Left kidney (tissue), 2 donors: ENCODE data around the gene ASCC3. TPM values are rescaled to one million over a fixed set of nuclear protein-coding genes. Genes with fewer than 3 reads are reported as not detected.

Experiments used
- DNase-seq: peaks from one replicate; pipeline ENCODE4 v3.0.0-alpha.2; 2013
- polyA plus RNA-seq: library from polyadenylated mRNA; unstranded; fragments of 120-200 nt; gene quantifications from one replicate; pipeline ENCODE4 v1.2.1, GENCODE V29; 2013; ENCODE audit not compliant: insufficient read length

Gene ASCC3
- polyA plus RNA-seq, 1 donor, result 30.2 TPM

GRCh38 chr6:100467129-100468015 is 413.8 kb downstream of the ASCC3 start:
- no peak for DNase-seq

DNA sequence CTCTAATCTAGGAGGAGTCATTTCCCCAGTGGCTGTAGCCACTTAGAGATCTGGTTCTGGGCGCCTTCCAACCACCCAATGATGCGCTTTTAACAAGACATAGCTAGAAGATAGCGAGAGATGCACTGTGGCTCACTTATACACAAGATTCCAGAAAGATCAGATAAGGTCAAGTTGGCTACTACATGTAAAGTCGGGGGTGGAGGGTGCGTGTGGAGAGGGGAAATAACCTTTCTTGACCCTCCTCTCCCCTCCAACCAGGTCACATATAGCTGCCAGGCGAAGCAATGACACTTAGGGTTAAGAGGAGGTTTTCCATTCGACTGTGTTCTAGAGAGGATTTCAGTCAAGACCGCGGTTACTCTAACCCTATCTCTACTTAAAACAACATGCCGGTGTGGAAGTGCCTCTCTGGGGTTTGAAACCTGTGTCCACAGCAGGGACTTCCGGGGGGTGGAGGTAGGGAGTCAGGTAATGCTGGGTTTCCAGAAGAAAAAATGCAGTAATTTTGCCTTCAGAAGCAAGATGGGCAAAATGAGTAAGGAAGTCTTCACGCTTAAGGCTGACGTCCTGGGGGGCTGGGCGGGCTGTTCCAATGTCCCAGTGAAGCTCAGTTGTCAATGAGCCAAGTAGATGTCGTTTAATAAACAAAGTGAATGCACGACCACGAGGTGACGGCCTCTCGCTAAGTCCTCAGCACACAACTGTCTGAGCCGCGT is 414.6 kb downstream of the ASCC3 start:
- no peak for DNase-seq

- no peak for DNase-seq
Observed at GRCh38 chr6:100465701-100466409, 415.3 kb downstream of the ASCC3 start.

DNA sequence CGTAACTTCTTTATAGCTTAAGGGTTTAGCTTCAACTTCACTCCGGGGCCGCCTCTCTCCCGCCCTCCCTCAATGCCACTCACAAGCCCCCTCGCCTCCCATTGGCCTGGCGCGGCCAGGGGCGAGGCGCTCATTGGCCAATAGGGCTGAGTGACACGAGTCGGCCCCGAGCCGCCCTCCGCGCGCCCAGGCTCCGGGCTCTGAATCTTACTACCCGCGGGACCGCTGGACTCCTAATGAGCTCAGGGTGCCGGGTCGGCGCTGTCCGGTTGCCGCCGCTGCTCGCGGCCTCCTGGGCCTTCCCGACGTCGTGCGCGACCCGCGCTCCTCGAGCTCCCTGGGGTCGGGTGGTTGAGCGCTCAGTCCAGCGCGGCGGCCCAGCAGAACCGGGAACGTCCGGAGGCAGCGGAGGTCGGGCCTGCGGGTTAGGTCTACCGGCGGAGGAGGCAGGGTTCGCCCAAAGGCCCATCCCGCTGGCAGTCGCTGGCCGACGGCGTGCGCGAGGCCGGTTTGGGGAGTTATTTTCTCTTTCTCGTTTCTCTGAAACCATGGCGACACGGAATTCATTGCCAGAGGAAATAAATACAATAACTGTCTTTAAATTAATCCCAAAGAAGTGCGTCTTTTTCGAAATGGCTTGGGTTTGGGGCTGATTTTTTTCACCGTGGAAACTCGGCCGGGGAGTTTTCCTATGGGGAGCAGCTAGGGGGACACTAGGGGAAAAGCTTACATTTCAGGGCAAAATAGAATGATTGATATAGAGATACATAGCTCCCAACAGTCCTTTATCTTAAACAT is 416.0 kb downstream of the ASCC3 start, which contains the start of gene SIM1:
TSS of gene SIM1 (minus strand) at position 19 of the 798 bp plus-strand sequence. CDS start 1,453 bp downstream, outside the sequence.
- peak; percentile 90 for DNase-seq

DNA sequence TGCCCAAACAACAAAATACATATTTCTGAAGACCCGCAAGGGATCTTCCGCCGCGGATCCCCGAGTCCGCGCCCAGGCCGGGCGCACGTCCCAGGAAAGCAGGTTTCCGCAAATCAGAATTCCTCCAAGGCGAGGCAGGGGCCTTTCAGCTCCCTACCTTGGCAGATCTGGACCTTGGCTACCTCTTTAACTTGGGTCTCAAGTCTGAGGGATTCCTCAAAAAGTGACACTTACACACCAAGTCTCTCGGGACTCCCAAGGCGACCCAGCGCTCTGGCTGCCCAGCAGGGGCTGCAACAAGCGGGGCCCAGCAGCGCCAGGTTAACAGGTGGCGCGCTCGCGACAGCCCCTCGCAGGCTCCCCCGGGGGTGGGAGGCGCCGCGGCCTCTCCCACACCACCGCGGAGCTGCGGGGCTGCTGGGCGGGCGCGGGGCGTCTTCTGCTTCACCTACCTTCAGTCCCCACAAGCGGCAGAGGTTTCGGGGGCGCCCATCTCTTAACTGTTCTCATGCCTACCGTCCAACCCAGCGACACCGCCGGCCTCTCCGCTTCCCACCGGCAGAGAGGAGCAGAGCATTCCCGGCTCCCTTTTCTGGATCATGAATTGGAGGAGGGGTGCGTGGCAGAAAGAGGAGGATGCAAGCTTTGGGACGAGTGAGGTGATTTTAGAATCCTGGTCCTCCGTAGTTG is 416.8 kb downstream of the ASCC3 start:
- no peak for DNase-seq

- no peak for DNase-seq
Observed at GRCh38 chr6:100463630-100464161, 417.4 kb downstream of the ASCC3 start.

DNA sequence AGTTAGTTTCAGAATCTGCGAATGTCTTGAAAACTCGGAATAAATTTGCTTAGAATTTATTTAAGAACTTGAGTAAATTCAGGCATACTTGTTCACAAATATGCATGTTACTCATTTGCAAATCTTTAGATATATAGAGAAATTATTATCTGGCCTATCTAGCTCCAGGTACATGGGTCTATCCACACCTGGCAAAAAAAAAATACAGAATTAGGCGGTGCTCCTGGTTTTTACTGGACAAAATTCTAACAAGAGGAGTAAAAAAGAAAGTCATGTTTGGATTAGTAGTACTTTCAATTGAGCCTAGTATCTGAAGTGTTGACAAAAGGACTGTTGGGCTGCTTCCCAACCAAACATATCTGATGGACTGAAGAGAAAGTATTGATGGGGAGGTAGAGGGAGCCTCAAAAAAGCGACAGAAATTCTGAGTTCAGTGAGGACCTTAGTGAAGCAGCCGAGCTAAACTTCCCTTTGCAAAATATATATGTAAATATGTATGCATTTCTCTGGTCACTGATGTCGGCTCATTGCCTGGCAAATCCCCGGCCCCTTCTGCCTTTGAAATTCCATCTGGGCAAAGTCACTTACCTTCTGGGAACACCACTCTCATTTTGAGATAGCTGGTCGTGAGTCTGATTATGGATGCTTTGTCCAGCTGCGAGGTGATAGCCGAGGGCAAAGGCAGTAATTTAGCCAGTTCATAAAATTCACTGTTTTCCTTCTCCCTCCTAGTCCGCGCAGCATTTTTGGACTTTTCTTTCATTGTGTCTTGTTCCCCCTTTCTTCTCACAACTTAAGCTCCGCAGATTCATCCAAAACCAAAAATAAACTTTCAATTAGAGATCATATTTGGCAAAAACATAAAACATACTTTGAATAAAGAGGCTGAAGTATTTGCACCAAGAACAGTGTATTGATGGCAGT is 418.2 kb downstream of the ASCC3 start:
- no peak for DNase-seq

DNA sequence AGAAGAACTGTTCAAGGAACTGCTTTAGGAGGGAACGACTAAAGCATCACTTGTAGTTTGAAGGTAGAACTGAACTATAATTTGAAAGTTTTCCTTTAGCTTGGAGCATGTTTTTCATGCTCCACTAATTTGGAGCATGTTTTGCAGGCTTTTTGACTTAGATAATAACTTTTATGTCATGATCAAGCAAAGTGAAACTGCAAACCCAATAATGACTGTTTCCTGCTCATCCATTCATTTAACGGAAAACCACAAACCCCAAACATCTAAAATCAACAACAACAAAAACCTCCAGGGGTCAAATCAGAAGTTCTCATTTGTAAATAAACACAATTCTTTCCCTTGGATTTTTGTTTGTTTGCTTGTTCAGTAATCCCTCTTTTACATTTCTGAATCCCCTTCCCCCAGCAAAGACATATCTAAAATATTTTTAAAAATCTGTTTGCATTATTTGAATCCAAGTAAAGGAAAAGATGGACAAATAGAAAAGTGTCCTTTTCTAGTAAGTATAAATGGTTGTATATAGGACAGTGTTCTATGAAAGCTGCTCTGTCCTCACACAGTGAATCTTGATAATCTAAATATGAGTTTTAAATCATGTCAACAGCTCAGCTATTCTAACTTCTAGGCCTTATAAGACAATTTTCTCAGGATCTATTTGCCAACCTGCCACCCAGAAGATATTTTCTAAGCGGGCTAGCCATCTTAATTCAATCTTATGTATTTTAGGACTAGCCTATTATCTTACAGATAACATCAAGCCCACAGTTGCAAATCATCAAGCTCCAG is 419.0 kb downstream of the ASCC3 start:
- DNase-seq, result no peak

DNA sequence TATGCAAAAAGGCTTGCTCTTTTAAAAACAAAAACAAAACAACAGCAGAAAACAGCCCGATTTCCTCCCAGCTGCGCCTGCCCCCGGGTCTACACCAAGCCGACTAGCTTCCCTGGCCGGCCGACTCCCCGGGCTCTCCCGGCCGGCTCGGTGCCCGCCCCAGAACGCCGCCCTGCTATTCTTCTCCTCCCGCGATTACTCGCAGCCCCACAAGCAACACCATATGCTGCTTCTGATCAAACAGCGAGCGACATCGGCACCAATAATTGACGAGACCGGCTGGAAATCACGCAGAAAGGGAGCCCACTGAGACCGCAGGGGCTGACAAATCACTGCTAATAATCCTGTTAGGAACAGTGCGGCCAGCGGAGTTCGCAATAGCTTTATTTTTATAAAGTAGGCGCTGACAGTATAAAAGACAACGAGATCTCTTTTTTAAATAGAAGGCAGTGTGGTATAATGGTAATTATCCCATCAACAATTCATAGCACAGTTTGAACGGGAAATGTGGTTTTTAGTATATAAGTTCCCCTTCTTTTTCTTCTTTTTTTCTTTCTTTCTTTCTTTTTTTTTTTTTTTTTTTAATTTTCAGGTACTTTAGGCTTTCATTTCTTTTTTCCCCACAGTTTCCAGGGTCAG is 419.7 kb downstream of the ASCC3 start:
- no peak for DNase-seq

- DNase-seq, result no peak
Observed at GRCh38 chr6:100460650-100461204, 420.4 kb downstream of the ASCC3 start.

DNA sequence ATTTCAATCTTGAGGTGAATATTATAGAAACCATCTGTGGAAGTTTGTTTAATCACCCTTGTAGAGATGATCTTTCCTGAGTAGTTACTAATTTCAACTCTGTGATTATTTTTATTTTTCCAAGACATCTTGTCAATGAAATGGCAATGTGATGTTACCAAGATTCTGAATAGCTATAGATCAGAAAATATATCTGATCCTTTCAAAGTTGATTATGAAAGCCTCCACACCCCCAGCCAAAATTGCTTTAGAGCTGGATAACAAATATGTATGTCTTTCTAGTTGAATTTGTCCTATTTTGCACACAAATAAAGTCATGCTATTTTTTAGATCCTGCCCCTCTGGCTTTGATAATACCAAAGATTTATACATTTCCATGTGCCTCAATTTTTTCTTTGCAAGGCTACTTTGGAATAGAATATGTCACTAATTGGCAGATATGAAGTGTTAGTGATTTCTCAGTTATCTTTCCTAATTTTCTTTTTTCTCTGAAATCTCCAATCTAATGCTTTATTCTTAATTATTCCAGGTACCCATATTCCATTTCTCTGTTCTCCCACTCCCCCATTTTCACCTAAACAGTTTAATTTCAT is 421.4 kb downstream of the ASCC3 start:
- DNase-seq, result no peak

GRCh38 chr6:100458841-100459591 is 422.1 kb downstream of the ASCC3 start:
- DNase-seq, result no peak
